Mesothelial cell of epicardium (in vitro differentiated cells): ENCODE data around the gene RGS19. TPM values are rescaled to one million over a fixed set of nuclear protein-coding genes. Genes with fewer than 3 reads are reported as not detected.

Experiments
- DNase-seq, 2 experiments: peaks; one replicate each; pipeline ENCODE4 v3.0.0; 2021; ENCODE audit warnings: low spot score in 2 of 2; ENCODE audit not compliant: unreplicated experiment in 2 of 2
- H3K27ac Mint-ChIP-seq: 2 replicates; pipeline ENCODE4 v1.8.0; 2021; ENCODE audit warnings: mixed read lengths
- H3K27me3 Mint-ChIP-seq: 2 replicates; pipeline ENCODE4 v1.8.0; 2021; ENCODE audit warnings: low read depth, mixed read lengths
- H3K36me3 Mint-ChIP-seq: 2 replicates; pipeline ENCODE4 v1.8.0; 2021; ENCODE audit warnings: mixed read lengths
- H3K4me1 Mint-ChIP-seq: 2 replicates; pipeline ENCODE4 v1.8.0; 2021; ENCODE audit warnings: mixed read lengths
- H3K4me3 Mint-ChIP-seq: 2 replicates; pipeline ENCODE4 v1.8.0; 2021; ENCODE audit warnings: mild to moderate bottlenecking, moderate library complexity, mixed read lengths
- H3K9me3 Mint-ChIP-seq: 2 replicates; pipeline ENCODE4 v1.8.0; 2021; ENCODE audit warnings: mixed read lengths
- total RNA-seq: library from RNA; stranded (reverse); gene quantifications from 3 replicates; pipeline ENCODE4 v1.2.1, GENCODE V29; 2021
- TF ChIP-seq, protein P1 (sequence below): fragments of 200-600 bp; sonication (generic); IDR thresholded peaks from one replicate; pipeline ENCODE4 v1.5.0; 2021; ENCODE audit warnings: antibody characterized with exemption; ENCODE audit not compliant: unreplicated experiment

RGS19 gene
- total RNA-seq, 1 donor from 2014 or later = 7.9 TPM

DNA sequence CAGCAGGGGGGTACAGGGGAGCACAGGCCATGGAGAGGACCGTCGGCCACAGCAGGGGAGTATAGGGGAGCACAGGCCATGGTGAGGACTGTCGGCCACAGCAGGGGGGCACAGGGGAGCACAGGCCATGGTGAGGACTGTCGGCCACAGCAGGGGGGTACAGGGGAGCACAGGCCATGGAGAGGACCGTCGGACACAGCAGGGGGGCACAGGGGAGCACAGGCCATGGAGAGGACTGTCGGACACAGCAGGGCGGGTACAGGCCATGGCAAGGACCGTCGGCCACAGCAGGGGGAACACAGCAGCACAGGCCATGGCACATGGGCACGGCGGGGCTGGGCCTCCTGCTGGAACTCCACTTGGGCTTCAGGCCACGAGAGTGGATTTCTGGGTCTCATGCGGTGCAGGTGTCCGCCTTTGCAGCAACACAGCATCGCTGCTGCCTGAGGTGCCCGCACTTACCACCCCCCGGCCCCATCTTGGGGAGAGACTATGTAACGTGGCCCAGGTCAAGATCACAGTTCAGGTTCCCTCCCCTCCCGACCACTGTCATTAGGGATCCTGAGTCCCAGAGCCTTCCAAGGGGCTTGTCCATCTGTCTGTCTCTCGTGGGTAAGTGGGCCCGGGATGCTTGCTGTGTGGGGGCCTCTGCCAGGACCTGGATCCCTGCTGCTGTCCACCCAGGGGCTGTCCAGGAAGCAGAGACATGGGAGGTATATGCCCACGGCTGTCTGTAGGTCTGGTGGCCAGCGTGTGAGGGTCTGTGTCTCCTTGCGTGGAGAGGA, 25.5 kb upstream of the RGS19 start:
- Mint-ChIP-seq H3K36me3 (no peaks in the 10 kb centered on the region), H3K27me3 (peaks cover 53% of the 10 kb centered on the region), H3K4me3 (no peak overlapping the region), H3K4me1 (peaks cover 2% of the 10 kb centered on the region), H3K9me3 (no peaks in the 10 kb centered on the region), H3K27ac (no peak overlapping the region)
- TF ChIP-seq, protein P1, sequence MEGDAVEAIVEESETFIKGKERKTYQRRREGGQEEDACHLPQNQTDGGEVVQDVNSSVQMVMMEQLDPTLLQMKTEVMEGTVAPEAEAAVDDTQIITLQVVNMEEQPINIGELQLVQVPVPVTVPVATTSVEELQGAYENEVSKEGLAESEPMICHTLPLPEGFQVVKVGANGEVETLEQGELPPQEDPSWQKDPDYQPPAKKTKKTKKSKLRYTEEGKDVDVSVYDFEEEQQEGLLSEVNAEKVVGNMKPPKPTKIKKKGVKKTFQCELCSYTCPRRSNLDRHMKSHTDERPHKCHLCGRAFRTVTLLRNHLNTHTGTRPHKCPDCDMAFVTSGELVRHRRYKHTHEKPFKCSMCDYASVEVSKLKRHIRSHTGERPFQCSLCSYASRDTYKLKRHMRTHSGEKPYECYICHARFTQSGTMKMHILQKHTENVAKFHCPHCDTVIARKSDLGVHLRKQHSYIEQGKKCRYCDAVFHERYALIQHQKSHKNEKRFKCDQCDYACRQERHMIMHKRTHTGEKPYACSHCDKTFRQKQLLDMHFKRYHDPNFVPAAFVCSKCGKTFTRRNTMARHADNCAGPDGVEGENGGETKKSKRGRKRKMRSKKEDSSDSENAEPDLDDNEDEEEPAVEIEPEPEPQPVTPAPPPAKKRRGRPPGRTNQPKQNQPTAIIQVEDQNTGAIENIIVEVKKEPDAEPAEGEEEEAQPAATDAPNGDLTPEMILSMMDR = no peak
- peak in 1 of 2 experiments; percentile 36 for DNase-seq

DNA sequence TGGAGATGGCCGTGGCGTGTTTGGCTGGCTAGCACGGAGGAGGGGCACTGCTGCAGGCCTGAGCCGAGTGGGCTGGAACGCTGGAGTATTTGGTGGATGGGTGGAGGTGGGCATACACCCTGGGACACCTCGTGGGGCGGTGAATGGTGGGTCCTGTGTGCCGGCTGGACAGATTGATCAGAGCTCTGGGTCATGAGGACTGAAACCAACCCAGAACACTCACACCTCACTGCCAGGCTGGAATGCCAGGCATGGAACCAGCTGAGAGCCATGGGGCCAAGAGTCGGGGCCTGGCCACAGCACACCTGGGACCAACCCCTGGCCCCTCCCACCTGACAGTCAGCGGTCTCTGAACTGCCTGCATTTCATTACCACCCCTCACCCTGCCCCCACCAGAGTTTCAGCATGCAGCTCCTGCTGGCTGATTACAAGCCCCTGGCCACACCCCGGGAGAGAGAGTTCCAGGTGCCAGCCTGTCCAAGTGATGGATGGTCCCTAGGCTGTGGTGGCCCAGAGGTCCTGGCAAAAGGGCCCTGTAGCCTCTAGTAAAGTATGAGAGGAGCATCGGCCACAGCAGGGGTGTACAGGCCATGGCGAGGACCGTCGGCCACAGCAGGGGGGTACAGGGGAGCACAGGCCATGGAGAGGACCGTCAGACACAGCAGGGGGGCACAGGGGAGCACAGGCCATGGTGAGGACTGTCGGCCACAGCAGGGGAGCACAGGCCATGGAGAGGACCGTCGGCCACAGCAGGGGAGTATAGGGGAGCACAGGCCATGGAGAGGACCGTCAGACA, 24.8 kb upstream of the RGS19 start:
- Mint-ChIP-seq H3K9me3 (no peaks in the 10 kb centered on the region), H3K4me3 (no peak overlapping the region), H3K4me1 (peaks cover 2% of the 10 kb centered on the region), H3K36me3 (no peaks in the 10 kb centered on the region), H3K27me3 (peaks cover 57% of the 10 kb centered on the region), H3K27ac (no peak overlapping the region)
- TF ChIP-seq, protein P1 = no peak
- peak; percentile 18 to 31 for DNase-seq

DNA sequence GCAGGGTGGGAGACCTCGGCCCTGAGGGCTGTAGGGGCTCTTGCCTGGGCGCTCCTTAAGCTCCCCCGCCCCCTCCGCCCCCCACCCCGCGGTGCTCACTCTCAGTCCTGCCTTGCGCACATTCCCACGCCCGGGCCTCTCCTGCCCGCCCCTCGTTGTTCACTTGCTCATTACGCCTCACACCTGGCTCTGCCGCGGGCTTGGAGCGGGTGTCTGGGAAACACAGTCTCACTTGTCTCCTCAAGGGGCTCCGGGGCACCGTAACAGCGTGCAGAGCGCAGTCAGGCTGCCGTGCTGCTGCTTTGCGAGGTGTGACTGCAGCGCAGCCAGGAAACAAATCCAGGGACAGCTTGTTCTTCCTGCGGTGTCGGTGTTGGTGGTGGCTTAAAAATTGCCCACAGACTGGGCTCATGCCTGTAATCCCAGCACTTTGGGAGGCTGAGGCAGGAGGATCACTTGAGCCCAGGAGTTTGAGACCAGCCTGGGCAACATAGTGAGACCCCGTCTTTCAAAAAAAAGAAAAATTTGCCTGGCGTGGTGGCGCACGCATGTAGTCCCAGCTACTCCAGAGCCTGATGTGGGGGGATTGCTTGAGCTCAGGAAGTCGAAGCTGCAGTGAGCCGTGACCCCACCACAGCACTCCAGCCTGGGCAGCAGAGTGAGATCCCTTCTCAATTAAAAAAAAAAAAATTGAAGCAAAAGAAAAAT, 23.5 kb upstream of the RGS19 start:
- TF ChIP-seq, protein P1 = no peak

DNA sequence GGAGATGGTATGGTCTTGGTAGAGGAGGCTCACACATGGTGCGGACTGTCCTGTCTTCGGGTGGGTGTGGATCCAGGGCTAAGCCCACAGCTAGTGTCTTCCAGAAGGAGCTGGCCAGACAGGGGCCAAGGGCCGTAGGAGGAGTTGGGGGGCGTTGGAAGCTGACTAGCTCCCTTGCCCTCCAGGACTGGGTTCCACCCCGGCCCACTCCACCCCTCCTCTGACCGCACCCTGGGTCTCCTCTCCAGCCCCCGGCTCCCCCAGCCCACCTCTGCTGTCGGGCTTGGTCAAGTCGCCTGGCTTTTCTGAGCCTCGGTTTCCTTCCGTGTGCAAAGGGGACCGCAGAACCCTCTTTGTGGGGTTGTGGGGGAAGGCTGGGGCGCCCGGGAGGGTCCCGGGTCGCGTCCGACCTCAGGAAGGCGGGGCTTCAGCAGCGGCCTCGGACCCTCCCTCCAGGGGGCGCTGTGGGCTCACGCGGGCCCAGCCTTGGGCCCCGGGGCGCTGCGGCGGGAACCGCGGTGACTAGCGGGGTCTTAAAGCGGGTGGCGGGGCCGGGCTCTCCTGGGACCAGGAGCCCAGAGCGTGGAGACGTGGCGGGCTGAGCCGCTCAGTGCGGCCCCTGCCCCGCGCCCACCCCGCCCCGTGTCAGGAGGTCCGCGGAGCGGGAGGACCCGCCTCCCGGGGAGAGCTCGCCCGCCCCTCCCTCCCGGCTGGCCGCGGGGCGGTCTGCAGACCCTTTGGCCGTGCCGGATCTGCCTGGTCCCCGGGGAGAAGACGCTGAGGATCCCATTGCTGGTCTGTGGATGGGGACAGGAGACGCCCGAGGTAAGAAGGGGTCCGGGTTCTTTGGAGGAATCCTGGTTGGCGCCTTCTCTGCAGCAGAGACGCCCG, 22.7 kb upstream of the RGS19 start:
- Mint-ChIP-seq H3K27me3 (peaks cover 55% of the 10 kb centered on the region), H3K27ac (no peak overlapping the region), H3K4me3 (peak overlapping the region; percentile 54), H3K9me3 (peaks cover 1% of the 10 kb centered on the region), H3K36me3 (no peaks in the 10 kb centered on the region), H3K4me1 (peaks cover 2% of the 10 kb centered on the region)
- peak in 1 of 2 experiments; percentile 76 for DNase-seq
- TF ChIP-seq, protein P1 = peak; percentile 87

More for the DNA sequence above, 23.5 kb upstream of the RGS19 start:
- H3K27me3 Mint-ChIP-seq = peaks cover 60% of the 10 kb centered on the region
- H3K36me3 Mint-ChIP-seq = no peaks in the 10 kb centered on the region
- peak overlapping the region; percentile 63 for H3K4me3 Mint-ChIP-seq
- H3K9me3 Mint-ChIP-seq = no peaks in the 10 kb centered on the region
- DNase-seq = no peak
- peaks cover 2% of the 10 kb centered on the region for H3K4me1 Mint-ChIP-seq
- H3K27ac Mint-ChIP-seq = no peak overlapping the region
